NCI-H1105 treated with DMSO at 0.1 percent for 48 hours (cell line): ENCODE data around the gene DDX54.

Experiments
- DNase-seq: peaks from one replicate; lab custom pipeline; 2025; lab: John Stamatoyannopoulos, UW

DDX54 gene

GRCh38 chr12:113186666-113187325, 1.5 kb upstream of the DDX54 start:
- DNase-seq: no peak

- DNase-seq: peak; percentile 26
Measured at GRCh38 chr12:113186033-113186365, 721 bp upstream of the DDX54 start.

- peak; percentile 78 for DNase-seq
Measured at GRCh38 chr12:113184900-113185179, 438 bp downstream of the DDX54 start.

GRCh38 chr12:113184098-113184899, 979 bp downstream of the DDX54 start:
- no peak for DNase-seq

GRCh38 chr12:113183030-113183589, 2.2 kb downstream of the DDX54 start:
- no peak for DNase-seq

- no peak for DNase-seq
Measured at GRCh38 chr12:113181975-113182374, 3.3 kb downstream of the DDX54 start.

GRCh38 chr12:113180333-113180732, 4.9 kb downstream of the DDX54 start:
- no peak for DNase-seq

- no peak for DNase-seq
Measured at GRCh38 chr12:113179023-113179422, 6.3 kb downstream of the DDX54 start.

GRCh38 chr12:113174461-113175384, 10.6 kb downstream of the DDX54 start:
- peak; percentile 27 for DNase-seq

GRCh38 chr12:113173081-113173698, 12.1 kb downstream of the DDX54 start:
- DNase-seq: no peak

- no peak for DNase-seq
Measured at GRCh38 chr12:113172185-113172584, 13.1 kb downstream of the DDX54 start.

- DNase-seq: no peak
Measured at GRCh38 chr12:113171543-113171942, 13.7 kb downstream of the DDX54 start.

- no peak for DNase-seq
Measured at GRCh38 chr12:113170926-113171325, 14.4 kb downstream of the DDX54 start.

- no peak for DNase-seq
Measured at GRCh38 chr12:113170457-113170856, 14.8 kb downstream of the DDX54 start.

- DNase-seq: no peak
Measured at GRCh38 chr12:113169697-113170096, 15.6 kb downstream of the DDX54 start.

GRCh38 chr12:113167868-113168267, 17.4 kb downstream of the DDX54 start:
- no peak for DNase-seq

- DNase-seq: no peak
Measured at GRCh38 chr12:113165521-113166450, 19.5 kb downstream of the DDX54 start.

- DNase-seq: no peak
Measured at GRCh38 chr12:113164014-113164413, 21.3 kb downstream of the DDX54 start.

- no peak for DNase-seq
Measured at GRCh38 chr12:113163030-113163360, 22.3 kb downstream of the DDX54 start.

- DNase-seq: no peak
Measured at GRCh38 chr12:113162102-113163029, 22.9 kb downstream of the DDX54 start.
